DMS114 treated with DMSO at 0.1 percent for 48 hours (cell line): ENCODE data around the gene CRELD2.

ENCODE experiments used
- DNase-seq: peaks from one replicate; lab custom pipeline; 2025; ENCODE audit not compliant: unreplicated experiment; lab: John Stamatoyannopoulos, UW

Gene CRELD2

DNA sequence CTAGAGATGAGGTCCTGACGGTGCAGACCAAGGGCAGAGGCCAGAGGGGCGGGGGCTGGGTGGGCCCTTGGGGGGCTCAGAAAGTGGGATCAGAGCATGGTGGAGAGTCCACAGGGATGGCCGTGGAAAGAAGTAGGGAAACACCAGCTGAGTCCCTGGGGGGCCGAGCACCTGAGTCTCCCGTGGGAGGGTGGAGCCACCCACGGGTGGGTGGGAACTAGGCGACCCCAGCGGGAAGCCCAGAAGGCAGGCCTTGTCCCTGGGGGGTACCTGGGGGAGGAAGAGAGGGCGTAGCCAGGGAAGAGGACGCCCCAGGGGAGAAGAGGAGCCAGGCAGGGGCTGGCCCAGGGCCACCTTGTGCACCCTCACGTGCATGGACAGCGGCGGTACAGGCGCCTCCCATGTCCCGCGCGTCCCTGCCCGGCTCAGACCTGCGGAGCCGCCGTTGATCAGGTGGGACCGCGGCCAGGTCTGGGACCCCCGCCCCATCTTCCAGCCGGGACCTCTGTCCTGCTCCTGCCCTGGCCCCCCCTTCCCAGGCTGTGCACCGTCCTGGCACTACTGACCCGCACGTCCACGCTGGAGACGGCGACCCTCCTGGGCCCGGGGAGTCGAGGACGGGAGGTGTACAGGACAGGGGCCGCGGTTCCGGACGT, 10.2 kb downstream of the CRELD2 start:
- no peak for DNase-seq

DNA sequence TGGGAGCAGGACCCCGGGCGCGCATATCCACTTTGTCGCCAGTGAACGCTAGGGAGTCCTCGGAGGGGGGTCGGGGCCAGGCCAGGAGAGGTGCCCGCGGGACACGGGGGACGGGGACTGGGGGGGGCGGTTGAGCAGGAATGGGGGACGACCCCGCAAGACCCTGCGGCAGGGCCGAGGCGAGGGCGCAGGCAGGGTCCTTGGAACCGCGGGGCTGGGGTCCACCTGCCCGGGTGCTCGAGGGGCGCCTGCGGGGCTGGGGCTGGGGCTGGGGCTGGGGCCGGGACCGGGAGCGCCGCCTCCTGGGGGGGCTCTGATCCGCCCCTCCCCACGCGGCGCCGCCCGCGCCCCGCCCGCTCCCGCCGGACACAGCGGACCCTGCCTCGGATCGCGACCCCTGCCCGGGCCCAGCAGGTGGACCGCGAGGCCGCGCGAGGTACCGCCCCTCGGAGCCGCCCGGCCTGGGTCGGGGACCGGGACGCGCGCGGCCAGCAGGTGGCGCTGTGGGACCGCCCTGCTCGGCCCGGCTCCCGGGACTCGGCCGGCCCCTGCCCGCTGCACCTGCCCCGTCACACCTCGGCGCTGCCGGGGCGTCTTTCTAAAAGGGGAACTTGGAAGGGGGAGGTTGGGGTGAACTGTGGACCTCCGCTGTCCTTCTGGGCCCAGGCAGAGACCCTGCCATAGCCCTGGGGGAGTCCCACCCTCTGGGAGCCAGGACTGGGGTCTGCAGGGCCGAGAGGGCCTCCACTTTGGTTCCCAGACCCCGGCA, 11.0 kb downstream of the CRELD2 start:
- DNase-seq: peak; percentile 21

DNA sequence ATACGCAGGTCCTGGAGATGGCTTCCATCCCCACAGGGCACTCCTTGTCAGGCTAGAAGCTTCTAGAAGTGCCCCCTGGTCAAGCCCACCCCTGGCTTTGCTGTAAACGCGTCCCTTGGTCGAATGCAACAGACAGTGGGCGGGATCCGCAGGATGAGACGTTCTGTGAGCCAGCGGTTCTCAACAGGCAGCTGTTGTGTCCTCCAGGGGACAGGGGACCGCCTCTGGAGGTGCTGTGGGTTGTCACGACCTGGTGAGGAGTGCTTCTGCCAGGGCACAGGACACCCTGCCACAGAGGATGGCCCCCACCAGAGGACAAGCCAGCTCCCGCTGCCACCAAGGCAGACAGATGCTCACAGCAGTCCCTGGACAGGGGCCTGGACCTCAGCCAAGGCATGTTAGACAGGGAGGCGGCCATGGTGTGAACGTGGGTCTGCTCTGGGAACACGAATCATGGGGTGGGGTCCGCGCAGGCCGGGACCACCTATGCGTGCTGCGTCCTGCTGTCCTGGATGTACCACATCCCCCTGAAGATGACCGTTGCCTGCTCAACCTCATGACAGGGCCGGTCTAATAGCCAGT, 11.7 kb downstream of the CRELD2 start:
- DNase-seq: no peak

DNA sequence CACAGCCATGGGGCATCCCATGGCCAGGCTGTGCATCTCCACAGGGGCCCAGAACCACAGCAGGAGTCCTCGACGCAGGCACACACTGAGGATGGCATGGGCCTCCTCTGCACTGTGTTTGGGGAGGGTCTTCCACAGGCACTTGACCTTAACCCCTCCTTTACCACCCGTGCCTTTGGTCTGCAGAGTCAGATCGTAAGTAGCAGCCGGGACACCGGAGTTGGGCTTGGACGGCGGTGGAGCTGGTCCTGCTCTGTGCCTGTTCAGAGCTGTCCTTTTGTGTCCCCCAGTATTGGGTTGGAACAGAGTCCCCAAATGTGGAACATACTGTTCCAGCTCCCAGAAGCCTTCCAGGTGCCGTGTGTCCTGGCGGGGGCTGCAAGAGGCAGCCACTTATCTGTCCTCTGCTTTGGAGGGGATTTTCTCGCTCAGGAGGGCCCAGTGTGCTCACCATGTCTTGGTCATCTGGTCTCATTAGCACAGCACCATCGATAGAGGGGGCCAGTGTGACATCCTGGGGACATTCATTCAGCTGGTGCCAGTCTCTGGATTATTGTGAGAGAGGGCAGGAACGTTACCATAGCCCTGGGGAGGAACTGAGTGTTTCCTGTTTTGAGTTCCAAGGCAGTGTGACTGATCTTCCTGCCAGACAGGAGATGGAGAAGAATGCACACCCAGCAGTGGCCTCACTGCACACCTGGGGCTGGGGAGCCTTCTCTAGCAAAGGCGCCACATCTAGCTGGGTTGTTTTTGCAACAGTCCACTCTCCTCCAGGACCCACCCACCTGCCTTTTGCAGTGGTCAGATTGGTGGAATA, 12.4 kb downstream of the CRELD2 start:
- peak; percentile 48 for DNase-seq

DNA sequence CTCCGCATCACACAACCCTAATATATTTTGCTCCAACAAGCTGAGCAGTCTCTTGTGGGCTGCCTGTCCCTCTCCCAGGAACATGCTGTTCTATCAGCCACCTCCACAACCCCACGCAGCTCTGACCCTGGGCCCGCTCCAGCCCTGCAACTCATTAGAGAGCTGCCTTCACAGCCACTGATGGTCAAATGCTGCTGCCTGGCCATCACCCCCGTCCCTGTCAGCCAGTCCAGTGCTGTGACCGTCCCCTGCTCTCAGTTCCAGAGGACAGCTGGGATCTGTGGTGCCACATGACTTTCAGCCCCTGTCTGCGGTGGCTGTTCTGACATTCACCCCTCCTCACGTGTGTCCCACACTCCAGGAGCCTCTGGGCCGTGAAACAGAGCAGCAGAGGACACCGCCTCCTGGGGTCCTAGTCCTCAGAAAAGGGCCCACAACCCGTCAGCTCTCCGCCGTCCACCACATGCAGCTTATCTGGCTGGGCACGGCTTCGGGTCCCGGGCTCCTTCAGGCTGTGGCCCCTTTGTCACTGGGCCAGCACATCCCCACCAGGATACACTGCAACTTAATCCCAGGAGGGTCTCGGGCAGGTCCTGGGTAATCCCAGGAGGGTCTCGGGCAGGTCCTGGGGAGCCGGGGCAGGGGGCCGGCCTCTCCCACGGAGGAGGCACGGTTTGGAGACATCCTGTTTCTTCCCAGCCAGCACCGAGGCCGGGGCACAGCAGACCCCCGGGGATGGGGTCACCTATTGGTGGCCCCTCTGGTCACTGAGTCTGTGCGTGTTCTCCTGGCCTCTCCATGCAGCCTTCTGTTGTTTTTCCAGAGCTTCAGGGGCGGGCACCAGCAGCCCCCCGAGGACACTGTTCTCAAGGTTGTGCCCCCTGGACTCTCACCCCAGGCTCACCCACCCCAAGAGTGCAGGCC, 15.1 kb downstream of the CRELD2 start:
- DNase-seq: no peak

DNA sequence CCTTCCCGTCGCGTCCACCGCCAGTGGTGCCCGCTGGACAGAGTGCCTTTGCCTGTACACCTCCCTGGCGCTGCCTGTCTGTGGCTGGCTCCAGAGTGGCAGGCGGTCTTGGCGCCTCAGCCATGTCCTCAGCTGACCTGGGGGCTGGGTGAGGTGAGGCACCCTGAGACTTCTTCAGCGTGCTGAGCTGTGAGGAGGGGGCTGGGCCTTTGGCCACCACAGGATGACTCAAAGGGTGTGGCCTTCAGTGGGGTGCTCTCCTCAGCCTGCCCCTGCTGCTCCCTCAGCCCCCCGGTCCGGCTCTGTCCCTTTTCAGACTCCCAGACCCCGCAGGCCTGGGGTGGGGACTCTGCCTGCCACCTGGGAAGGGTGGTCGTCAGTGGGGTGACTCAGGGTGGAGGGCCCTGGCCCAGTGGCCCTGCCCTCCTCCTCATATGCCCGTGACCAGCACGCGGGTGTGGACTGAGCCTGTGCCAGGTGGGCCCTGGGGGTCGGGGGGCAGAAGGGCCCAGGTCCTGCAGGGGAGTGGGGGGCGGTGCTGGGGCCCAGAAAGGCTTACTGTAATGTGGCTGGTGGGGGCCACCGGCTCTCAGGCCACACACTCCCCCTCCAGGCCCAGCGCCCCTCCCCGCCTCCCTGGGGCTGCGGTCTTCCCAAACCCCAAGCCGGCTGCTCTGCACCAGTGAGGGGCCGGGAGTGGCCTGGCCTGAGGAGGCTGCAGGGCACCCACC, 15.9 kb downstream of the CRELD2 start:
- DNase-seq: no peak

DNA sequence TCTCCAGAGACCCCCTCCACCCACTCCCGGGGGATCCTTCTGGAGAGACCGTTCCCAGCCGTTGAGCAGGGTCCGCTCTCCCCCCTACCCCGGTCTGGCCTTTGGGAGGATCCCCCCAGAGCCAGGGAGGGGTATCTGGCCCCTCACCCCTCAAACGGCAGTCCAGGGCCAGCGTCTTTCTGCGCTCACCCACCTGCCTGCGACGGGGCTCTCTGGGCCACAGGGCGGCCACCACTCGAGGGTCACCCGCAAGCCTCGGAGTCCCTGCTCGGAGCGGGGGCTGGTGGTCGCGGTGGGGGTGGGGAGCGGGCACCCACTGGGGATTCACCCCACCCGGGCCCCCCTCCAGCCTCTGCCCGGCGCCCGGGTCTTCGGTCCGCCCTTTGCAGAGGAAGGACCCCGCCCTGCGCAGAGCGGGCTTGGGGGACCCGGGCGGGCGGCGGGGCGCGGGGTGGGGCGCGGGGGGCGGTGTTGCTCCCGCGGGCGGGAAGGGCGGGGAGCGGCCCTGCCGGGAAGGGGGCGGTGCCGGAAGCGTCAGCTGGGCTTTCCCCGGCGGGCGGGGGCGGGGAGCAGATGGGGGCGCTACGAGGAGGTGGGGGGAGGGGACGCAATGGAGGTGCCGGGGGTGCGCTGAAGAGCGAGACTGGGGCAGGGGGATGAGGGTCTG, 16.6 kb downstream of the CRELD2 start:
- DNase-seq: no peak

DNA sequence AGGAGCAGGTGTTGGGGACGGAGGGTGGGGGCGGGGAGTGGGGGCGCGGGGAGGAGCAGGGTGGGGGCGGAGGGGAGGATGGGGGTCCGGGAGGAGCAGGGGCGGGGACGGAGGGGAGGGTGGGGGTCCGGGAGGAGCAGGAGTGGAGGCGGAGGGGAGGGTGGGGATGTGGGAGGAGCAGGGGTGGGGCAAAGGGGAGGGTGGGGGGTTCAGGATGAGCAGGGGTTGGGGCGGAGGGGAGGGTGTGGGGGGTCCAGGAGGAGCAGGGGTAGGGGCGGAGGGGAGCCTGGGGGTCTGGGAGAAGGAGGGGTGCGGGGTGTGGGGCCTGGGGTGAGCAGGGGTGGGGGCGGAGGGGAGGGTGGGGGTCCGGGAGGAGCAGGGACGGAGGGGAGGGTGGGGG, 17.1 kb downstream of the CRELD2 start:
- no peak for DNase-seq

DNA sequence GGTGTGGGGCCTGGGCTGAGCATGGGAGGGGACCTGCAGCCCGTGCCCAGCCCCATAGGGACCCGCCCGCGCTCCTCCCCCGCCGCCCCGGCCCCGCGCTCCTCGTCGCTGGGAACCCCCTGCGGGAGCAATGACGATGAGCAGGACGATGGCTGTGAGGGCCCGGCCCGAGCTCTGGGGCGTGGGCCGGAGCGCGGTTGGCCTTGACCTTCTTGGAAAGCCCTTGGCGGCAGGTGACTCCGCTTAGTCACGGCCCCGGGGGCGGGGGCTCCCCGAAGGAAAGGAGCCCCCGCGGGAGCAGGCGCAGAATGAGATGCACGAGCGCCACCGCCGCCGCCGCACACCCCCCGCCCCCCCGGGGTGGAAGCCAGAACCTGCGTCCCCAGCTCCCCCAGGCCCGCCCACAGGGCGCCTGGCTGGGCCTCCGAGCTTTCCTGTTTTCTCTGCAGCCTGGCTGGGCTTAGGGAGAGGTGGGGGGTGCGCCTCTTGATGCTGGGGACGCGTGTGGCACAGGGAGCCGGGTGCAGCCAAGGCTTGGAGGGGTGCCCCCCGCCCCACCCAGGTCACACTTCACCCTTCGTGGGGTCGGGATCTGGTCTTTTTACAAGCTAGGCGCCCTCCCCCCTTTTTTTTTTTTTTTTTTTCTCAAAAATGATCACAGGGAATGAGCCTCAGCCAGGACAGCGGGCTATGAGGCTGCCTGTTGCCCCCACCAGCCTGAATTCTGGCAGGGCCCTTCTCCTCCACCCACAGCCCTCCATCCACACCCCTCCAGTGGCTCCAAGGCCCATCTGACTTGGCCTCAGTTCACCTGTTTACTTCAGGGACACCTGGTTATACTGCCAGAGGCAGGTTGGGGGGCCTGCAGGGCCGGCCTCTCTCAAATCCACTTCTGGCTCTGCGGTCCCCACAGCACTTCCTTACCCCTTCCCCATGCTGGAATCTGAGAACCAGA, 17.9 kb downstream of the CRELD2 start:
- no peak for DNase-seq

DNA sequence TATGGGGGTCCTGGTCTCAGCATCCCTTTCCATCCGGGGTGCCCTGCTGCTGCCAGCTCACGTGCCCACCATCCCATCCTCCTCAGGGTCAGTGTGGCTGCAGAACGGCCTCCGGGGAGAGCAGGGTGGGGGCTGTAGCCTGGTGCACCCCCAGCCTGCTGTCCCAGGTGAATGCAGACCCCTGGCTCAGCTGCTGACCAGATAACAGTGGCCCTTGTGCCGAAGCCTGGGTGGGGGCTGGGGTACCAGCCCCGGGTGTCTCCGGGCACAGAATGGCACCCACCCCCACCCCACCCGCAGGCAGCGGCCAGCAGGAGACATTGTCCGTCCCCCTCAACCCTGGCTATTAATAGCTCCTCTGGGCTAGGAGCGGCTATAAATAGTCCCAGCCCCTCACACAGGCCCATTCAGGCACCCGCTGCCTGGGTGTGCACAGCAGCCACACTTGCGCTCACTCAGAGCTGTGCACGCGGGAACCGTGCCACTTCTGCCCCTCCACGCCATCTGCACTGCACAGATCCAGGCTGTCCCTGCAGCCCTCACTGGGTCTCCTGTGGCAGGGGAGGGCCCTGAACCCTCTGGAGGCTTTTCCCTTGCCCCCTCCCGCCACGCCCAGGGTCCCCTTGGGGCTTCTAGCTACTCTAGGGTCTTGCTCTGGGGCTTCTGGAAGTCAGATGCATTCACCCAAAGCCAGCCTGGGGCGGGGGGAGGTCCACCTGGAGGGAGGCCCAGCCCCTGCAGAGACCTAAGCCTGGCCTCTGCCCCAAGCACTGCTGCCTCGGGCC, 18.7 kb downstream of the CRELD2 start:
- no peak for DNase-seq

DNA sequence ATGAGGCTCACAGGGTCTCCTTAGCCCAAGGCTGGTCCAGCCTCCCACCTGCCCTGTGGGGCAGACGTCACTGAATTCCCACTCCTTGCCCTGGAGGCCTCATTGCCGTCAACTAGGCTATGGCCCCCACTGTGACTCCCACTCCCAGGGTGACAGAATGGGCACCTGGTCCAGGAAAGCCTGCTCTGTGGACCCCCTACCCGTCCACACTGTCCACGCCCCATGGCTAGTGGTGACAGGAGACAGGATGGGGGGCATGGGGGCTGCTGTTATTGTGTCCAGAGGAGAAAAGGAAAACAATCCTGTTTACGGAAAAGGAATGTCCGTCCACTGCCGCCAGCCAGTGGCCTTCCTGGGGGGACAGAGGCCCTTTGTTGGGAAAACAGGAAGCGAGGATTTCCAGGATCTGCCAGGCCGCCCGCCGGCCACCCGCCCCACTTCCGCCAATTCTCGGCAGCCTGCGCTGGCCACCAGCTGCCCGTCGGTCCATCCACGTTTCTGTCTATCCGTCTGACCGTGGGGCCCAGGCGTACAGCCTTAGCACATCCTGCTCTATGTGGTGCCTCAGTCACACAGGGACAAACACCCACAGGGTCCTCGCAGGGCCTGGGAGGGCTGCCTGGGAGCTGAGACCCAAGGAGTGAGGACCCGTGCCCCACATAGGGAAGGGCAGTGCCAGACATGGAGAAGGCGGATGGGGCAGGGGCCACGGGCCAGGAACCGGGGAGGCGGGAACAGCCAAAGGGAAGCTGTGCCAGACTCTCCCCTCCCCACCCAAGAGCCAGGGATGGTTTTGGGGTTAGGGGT, 19.5 kb downstream of the CRELD2 start:
- DNase-seq: no peak

DNA sequence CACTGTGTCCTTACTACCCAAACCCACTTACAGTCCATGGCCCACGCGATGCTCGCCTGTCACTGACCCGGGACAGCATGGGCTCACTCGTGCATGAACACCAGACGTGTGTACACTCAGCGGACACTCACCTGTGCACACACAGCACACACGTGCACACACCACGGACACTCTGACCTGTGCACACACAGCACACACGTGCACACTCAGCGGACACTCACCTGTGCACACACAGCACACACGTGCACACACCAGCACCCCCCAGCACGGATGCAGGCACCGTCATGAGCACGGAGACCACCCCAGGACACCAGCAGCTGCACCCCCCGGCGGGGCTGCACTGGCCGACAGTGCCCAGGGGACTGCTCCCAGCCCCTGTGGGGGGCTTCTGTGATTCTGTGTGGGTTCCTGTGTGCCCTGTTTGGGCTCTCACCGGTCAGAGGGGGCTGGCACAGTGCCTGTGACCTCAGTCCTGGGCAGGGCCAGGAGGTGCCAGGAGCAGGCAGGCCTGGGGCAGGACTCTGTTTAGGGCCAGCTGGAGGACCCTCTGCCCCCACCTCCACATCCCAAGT, 20.2 kb downstream of the CRELD2 start:
- no peak for DNase-seq

DNA sequence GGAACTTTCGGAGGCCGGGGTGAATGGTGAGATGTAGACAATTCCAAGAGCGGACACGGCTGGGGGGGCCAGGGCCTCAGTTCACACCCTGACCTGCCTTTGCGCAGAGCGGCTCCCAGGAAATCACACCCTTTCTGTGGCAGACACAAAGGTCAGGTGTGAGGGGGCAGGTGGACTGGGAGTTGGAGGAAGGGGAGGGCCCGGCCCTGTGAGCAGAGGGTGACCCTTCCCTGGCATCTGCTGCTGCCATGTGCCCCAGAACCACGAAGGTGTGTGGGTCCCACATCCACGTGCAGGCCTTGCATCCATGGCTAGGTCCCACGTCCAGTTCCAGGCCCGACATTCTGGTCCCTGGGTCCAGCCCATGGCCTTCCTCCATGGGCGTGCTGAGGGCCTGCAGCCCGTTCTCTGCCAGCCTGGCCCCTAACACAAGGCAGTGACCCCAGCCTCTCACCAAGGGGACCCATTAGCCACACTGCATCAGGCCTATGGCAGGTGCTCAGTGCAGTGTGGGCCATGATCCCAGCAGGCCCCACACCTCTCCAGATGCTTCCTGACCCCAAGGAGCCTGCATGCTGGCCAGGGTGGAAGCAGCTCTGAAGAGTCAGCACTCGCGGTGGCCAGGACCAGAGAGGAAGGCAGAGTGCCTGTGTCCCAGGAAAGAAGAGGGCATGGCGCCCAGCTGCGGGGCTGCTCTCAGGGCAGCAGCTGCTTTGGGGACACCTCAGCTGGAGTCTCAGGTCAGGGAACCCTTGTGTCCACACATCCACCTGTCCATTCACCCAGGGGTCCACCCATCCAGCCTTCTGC, 23.3 kb downstream of the CRELD2 start:
- DNase-seq: no peak

DNA sequence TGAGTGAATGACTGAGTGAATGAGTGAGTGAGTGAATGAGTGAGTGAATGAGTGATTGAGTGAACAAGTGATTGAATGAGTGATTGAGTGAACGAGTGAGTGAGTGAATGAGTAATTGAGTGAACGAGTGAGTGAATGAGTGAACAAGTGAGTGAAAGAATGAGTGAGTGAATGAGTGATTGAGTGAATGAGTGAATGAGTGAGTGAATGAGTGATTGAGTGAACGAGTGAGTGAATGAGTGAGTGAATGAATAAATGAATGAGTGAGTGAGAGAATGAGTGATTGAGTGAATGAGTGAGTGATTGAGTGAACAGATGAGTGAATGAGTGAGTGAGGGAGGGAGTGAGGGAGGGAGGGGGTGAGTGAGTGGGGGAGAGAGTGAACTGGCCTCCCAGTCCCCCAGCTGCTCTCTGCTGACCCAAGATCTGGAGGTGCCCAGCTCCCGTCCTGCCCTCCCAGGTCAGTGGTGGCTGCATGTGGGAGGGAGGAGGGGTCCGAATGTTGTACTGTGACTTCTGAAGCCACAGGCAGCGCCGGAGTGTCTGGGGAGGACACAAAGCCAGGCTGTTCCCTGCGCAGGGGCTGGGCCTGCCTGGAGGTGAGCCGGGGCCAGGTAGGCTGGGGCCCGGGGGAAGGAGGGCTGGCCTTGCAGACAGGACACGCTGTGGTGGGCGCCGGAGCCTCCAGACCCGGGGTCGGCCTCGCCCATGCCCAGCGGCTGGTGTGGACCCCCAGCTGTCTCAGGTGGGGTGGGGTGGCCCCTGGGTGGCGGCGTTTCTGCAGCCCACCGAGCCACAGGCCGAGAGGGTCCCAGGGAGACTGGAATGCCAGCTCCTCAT, 24.4 kb downstream of the CRELD2 start:
- DNase-seq: no peak

DNA sequence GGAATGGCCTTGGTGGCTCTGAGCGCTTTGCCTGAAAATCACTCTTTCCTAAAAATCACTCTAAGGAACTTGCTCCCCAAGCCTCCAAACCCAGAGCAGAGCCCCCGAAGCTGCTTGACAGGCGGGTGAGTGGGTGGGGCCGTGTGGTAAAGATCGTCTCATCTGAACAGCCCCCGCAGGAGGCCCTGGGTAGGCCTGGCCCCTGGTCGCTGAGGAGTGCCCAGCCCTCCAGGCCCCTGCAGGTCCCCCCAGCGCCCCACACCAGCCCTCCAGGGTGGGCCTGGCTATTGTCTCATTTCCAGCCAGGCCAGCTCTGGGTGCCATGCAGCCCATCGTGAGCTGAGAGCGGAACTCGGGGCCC, 25.0 kb downstream of the CRELD2 start:
- DNase-seq: no peak
